ENCODE results near the gene GPD1.

Gene GPD1

DNA sequence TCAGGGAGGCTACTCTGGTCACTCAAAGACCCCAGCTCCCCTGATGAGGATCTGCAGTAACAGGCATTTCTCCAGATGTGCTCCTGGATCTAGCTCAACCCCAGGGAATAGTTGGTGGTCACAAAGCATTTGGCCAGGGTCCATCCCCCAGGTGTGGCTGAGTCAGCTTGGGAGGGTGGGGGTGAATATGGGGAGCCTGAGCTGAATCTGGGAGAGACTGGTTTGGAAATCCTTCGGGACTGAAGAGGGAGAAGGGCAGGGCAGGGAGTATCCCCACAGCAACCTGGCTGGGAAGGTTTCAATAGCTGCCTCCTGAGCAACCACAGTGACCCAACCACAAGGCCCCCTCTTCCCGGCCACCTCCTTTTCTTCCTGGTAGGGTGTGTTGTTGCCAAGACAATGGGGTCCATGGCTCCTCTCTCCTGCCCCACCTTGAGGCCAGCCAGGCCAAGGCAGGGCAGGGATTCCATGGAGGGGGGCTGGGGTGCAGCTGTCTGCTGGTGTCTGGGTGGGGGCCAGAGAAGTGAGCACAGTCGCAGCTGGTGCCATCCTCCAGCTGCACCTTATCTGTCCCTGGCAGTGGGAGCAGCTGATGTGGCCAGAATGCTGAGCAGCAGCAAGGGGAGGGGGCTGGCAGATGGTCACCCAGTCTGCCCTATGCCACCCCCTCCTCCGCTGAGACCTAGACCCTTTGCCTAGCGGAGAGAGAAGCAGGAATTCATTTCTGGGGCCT, 40.9 kb upstream of the GPD1 start:
- Histone ChIP-seq H3K27me3 (ENCODE audit: control insufficient read depth, insufficient read depth, low read length) (peaks cover 42% of the 10 kb centered on the region), H3K36me3 (ENCODE audit: insufficient read depth, low read length) (no peaks in the 10 kb centered on the region), H3K9me3 (replicated peaks; ENCODE audit: low read length) (no peaks in the 10 kb centered on the region), H3K4me3 (ENCODE audit: low read length) (no peak overlapping the region), H3K9ac (ENCODE audit: low read depth, low read length) (no peak overlapping the region), H3K4me1 (ENCODE audit: control insufficient read depth, insufficient read depth, low read length) (peaks cover 10% of the 10 kb centered on the region), H3K4me2 (ENCODE audit: low read length) (no peak overlapping the region)

- H3K4me2 ChIP-seq (ENCODE audit: low read length) = peak overlapping the region; percentile 11
- H3K9ac ChIP-seq (ENCODE audit: low read depth, low read length) = no peak overlapping the region
- no peak overlapping the region for H3K4me3 ChIP-seq (ENCODE audit: low read length)
- H3K27me3 ChIP-seq (ENCODE audit: control insufficient read depth, insufficient read depth, low read length) = peaks cover 28% of the 10 kb centered on the region
- H3K4me1 ChIP-seq (ENCODE audit: control insufficient read depth, insufficient read depth, low read length) = peaks cover 16% of the 10 kb centered on the region
- no peaks in the 10 kb centered on the region for H3K9me3 ChIP-seq (replicated peaks; ENCODE audit: low read length)
- no peaks in the 10 kb centered on the region for H3K36me3 ChIP-seq (ENCODE audit: insufficient read depth, low read length)
These were observed 38.0 kb upstream of the GPD1 start for GRCh38 chr12:50065726-50066310.

DNA sequence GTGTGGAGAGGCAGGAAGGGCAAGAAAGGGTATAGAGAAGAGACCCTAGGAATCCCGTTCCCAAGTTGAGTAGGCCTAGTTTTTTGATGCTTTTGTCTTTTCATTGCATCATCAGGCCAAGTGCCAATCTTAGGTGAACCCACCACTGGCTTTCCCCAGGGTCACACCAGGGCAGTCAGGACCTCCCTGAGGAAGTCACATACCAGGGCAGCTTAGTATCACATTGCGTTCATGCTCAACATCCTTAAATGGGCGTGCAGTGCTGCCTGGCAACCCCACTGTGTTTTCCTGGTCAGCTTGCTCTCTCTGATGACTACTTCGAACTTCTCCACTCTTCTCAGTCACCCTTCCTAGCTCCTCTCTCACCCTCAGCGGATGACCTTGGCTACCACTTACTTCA, 37.4 kb upstream of the GPD1 start:
- H3K27me3 ChIP-seq (ENCODE audit: control insufficient read depth, insufficient read depth, low read length) = peaks cover 22% of the 10 kb centered on the region
- H3K36me3 ChIP-seq (ENCODE audit: insufficient read depth, low read length) = no peaks in the 10 kb centered on the region
- H3K4me1 ChIP-seq (ENCODE audit: control insufficient read depth, insufficient read depth, low read length) = peaks cover 18% of the 10 kb centered on the region
- H3K4me3 ChIP-seq (ENCODE audit: low read length) = no peak overlapping the region
- no peaks in the 10 kb centered on the region for H3K9me3 ChIP-seq (replicated peaks; ENCODE audit: low read length)
- peak overlapping the region; percentile 11 for H3K4me2 ChIP-seq (ENCODE audit: low read length)
- H3K9ac ChIP-seq (ENCODE audit: low read depth, low read length) = no peak overlapping the region

GRCh38 chr12:50069069-50069468, 34.7 kb upstream of the GPD1 start:
- H3K4me2 ChIP-seq (ENCODE audit: low read length) = no peak overlapping the region
- H3K4me1 ChIP-seq (ENCODE audit: control insufficient read depth, insufficient read depth, low read length) = peaks cover 18% of the 10 kb centered on the region
- no peak overlapping the region for H3K9ac ChIP-seq (ENCODE audit: low read depth, low read length)
- no peaks in the 10 kb centered on the region for H3K36me3 ChIP-seq (ENCODE audit: insufficient read depth, low read length)
- H3K27me3 ChIP-seq (ENCODE audit: control insufficient read depth, insufficient read depth, low read length) = peaks cover 6% of the 10 kb centered on the region
- no peaks in the 10 kb centered on the region for H3K9me3 ChIP-seq (replicated peaks; ENCODE audit: low read length)
- H3K4me3 ChIP-seq (ENCODE audit: low read length) = no peak overlapping the region

DNA sequence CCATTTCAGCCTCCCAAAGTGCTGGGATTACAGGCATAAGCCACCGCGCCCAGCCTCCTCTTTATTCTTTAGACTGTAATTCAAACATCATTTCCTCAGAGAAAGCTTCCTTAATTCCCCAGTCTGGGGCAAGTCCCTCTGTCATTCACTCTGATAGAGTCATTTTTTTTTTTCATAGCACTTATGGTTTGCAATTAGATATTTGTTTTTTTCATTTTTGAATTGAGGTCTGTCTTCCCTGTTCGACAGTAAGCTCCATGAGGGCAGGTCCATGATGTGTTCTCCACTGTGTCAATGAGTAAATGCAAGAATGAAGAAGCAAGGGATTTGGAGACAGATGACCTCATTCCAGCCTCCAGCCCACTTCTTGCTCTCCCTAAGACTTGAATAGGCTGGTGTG, 34.3 kb upstream of the GPD1 start:
- no peaks in the 10 kb centered on the region for H3K36me3 ChIP-seq (ENCODE audit: insufficient read depth, low read length)
- H3K9ac ChIP-seq (ENCODE audit: low read depth, low read length) = no peak overlapping the region
- H3K4me1 ChIP-seq (ENCODE audit: control insufficient read depth, insufficient read depth, low read length) = peaks cover 18% of the 10 kb centered on the region
- no peak overlapping the region for H3K4me2 ChIP-seq (ENCODE audit: low read length)
- peaks cover 2% of the 10 kb centered on the region for H3K27me3 ChIP-seq (ENCODE audit: control insufficient read depth, insufficient read depth, low read length)
- H3K4me3 ChIP-seq (ENCODE audit: low read length) = no peak overlapping the region
- H3K9me3 ChIP-seq (replicated peaks; ENCODE audit: low read length) = no peaks in the 10 kb centered on the region

GRCh38 chr12:50070314-50071060, 33.3 kb upstream of the GPD1 start:
- Histone ChIP-seq H3K36me3 (ENCODE audit: insufficient read depth, low read length) (no peaks in the 10 kb centered on the region), H3K27me3 (ENCODE audit: control insufficient read depth, insufficient read depth, low read length) (no peaks in the 10 kb centered on the region), H3K4me3 (ENCODE audit: low read length) (no peak overlapping the region), H3K9ac (ENCODE audit: low read depth, low read length) (peak overlapping the region; percentile 11), H3K9me3 (replicated peaks; ENCODE audit: low read length) (no peaks in the 10 kb centered on the region), H3K4me1 (ENCODE audit: control insufficient read depth, insufficient read depth, low read length) (peaks cover 21% of the 10 kb centered on the region), H3K4me2 (ENCODE audit: low read length) (peak overlapping the region; percentile 45)

GRCh38 chr12:50072198-50072907, 31.5 kb upstream of the GPD1 start:
- Histone ChIP-seq H3K9ac (ENCODE audit: low read depth, low read length) (no peak overlapping the region), H3K27me3 (ENCODE audit: control insufficient read depth, insufficient read depth, low read length) (no peaks in the 10 kb centered on the region), H3K4me1 (ENCODE audit: control insufficient read depth, insufficient read depth, low read length) (peaks cover 13% of the 10 kb centered on the region), H3K9me3 (replicated peaks; ENCODE audit: low read length) (no peaks in the 10 kb centered on the region), H3K36me3 (ENCODE audit: insufficient read depth, low read length) (no peaks in the 10 kb centered on the region), H3K4me3 (ENCODE audit: low read length) (no peak overlapping the region), H3K4me2 (ENCODE audit: low read length) (no peak overlapping the region)

- Histone ChIP-seq H3K27me3 (ENCODE audit: control insufficient read depth, insufficient read depth, low read length) (no peaks in the 10 kb centered on the region), H3K9ac (ENCODE audit: low read depth, low read length) (no peak overlapping the region), H3K4me1 (ENCODE audit: control insufficient read depth, insufficient read depth, low read length) (peaks cover 13% of the 10 kb centered on the region), H3K4me3 (ENCODE audit: low read length) (no peak overlapping the region), H3K4me2 (ENCODE audit: low read length) (no peak overlapping the region), H3K9me3 (replicated peaks; ENCODE audit: low read length) (no peaks in the 10 kb centered on the region), H3K36me3 (ENCODE audit: insufficient read depth, low read length) (no peaks in the 10 kb centered on the region)
These were observed 30.6 kb upstream of the GPD1 start for GRCh38 chr12:50073206-50073605.

GRCh38 chr12:50073712-50074111, 30.1 kb upstream of the GPD1 start:
- H3K4me3 ChIP-seq (ENCODE audit: low read length) = no peak overlapping the region
- no peak overlapping the region for H3K4me2 ChIP-seq (ENCODE audit: low read length)
- H3K9ac ChIP-seq (ENCODE audit: low read depth, low read length) = no peak overlapping the region
- H3K36me3 ChIP-seq (ENCODE audit: insufficient read depth, low read length) = no peaks in the 10 kb centered on the region
- no peaks in the 10 kb centered on the region for H3K27me3 ChIP-seq (ENCODE audit: control insufficient read depth, insufficient read depth, low read length)
- H3K9me3 ChIP-seq (replicated peaks; ENCODE audit: low read length) = no peaks in the 10 kb centered on the region
- peaks cover 13% of the 10 kb centered on the region for H3K4me1 ChIP-seq (ENCODE audit: control insufficient read depth, insufficient read depth, low read length)

- Histone ChIP-seq H3K4me2 (ENCODE audit: low read length) (no peak overlapping the region), H3K4me3 (ENCODE audit: low read length) (no peak overlapping the region), H3K4me1 (ENCODE audit: control insufficient read depth, insufficient read depth, low read length) (peaks cover 13% of the 10 kb centered on the region), H3K27me3 (ENCODE audit: control insufficient read depth, insufficient read depth, low read length) (no peaks in the 10 kb centered on the region), H3K9ac (ENCODE audit: low read depth, low read length) (no peak overlapping the region), H3K36me3 (ENCODE audit: insufficient read depth, low read length) (no peaks in the 10 kb centered on the region), H3K9me3 (replicated peaks; ENCODE audit: low read length) (no peaks in the 10 kb centered on the region)
These were observed 28.6 kb upstream of the GPD1 start for GRCh38 chr12:50074936-50075807.

DNA sequence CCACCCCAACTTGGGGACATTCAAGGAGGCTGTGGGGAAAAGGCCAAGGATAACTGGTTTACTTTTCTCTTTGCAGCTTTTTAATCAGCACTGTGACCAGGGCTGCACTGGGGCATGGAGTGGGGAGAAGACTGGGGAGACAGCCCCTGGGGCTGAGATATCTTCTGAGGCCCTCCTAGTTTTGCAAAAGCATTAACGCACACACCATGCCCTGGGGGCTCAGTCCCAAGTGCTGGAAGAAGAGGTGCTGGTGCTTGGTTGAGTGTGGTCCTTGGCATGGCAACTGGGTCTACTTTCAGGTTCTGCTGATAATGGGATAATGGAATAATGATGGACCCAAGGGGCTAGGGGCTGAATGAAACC, 28.0 kb upstream of the GPD1 start:
- H3K9ac ChIP-seq (ENCODE audit: low read depth, low read length) = no peak overlapping the region
- H3K4me2 ChIP-seq (ENCODE audit: low read length) = no peak overlapping the region
- H3K4me1 ChIP-seq (ENCODE audit: control insufficient read depth, insufficient read depth, low read length) = peaks cover 8% of the 10 kb centered on the region
- H3K36me3 ChIP-seq (ENCODE audit: insufficient read depth, low read length) = no peaks in the 10 kb centered on the region
- no peaks in the 10 kb centered on the region for H3K27me3 ChIP-seq (ENCODE audit: control insufficient read depth, insufficient read depth, low read length)
- H3K9me3 ChIP-seq (replicated peaks; ENCODE audit: low read length) = no peaks in the 10 kb centered on the region
- no peak overlapping the region for H3K4me3 ChIP-seq (ENCODE audit: low read length)
